A549 (cell line): ENCODE results near the gene SS18L1. TPM values are rescaled to one million over a fixed set of nuclear protein-coding genes. Genes with fewer than 3 reads are reported as not detected.

Experiments
- ATAC-seq, 2 experiments: fragments of 200-7000 bp in 1 of 2; fragments of >200 bp in 1 of 2; cut with Nextera tagmentation in 1 of 2; cut with Tn5 transposase in 1 of 2; 3 replicates each; pipeline versions ENCODE4 v1.8.0 to v1.9.1; 2018 to 2020; ENCODE audit warnings: mild to moderate bottlenecking in 1 of 2, moderate library complexity in 1 of 2
- CTCF ChIA-PET: fragments of 300-600 bp; sonication (Branson Sonifier 250); formaldehyde crosslinking; extraction: SDS; loops from one replicate; lab custom pipeline; 2021; ENCODE audit warnings: antibody characterized with exemption, inconsistent platforms; lab: Yijun Ruan, JAX
- POLR2A ChIA-PET: fragments of 350-600 bp; formaldehyde crosslinking; extraction: SDS; loops from one replicate; lab custom pipeline; 2021; ENCODE audit warnings: antibody characterized with exemption, inconsistent platforms; lab: Yijun Ruan, JAX
- DNase-seq, 2 experiments: peaks; one replicate each; pipeline versions ENCODE4 v3.0.0 to v3.0.0-alpha.2; 2011 to 2016; ENCODE audit warnings: low read depth in 1 of 2, low spot score in 1 of 2
- FAIRE-seq: peaks from 2 replicates; lab custom pipeline; 2011; peaks lifted over from hg19 to GRCh38; lab: Jason Lieb, UNC
- H3K27ac ChIP-seq, 2 experiments: fragments of >200 bp; sonication (Bioruptor Twin); formaldehyde crosslinking; 3 replicates each; pipeline ENCODE4 v1.5.1; 2016 to 2017
- H3K4me1 ChIP-seq: fragments of >200 bp; sonication (Bioruptor Twin); formaldehyde crosslinking; 3 replicates; pipeline ENCODE4 v1.6.1; 2016
- H3K4me2 ChIP-seq: fragments of >200 bp; sonication (Bioruptor Twin); formaldehyde crosslinking; 3 replicates; pipeline ENCODE4 v1.6.1; 2016
- H3K4me3 ChIP-seq: fragments of >200 bp; sonication (Bioruptor Twin); formaldehyde crosslinking; 3 replicates; pipeline ENCODE4 v1.5.1; 2016
- H3K9me3 ChIP-seq: fragments of >200 bp; sonication (Bioruptor Twin); formaldehyde crosslinking; 3 replicates; pipeline ENCODE4 v1.6.1; 2016
- CBX8 ChIP-seq: fragments of 200-600 bp; sonication (generic); IDR thresholded peaks from 2 replicates; pipeline ENCODE4 v1.6.1; 2016
- CEBPB ChIP-seq, 2 experiments: fragments of >200 bp in 1 of 2; sonication (Bioruptor Twin) in 1 of 2; formaldehyde crosslinking in 1 of 2; IDR thresholded peaks; 2 replicates each; pipeline ENCODE4 v1.6.1; 2012 to 2016
- CHD4 ChIP-seq: fragments of 200-600 bp; sonication (generic); IDR thresholded peaks from 2 replicates; pipeline ENCODE4 v1.6.1; 2016; ENCODE audit warnings: antibody characterized with exemption, mild to moderate bottlenecking, borderline replicate concordance
- ESRRA ChIP-seq: fragments of 150-350 bp; IDR thresholded peaks from 2 replicates; pipeline ENCODE4 v1.6.1; 2014; ENCODE audit warnings: mild to moderate bottlenecking, low read length, borderline replicate concordance
- FOSL2 ChIP-seq, 2 experiments: fragments of 450-650 bp in 1 of 2; fragments of >200 bp in 1 of 2; sonication (Bioruptor Twin) in 1 of 2; formaldehyde crosslinking; IDR thresholded peaks; 2 replicates each; pipeline versions ENCODE4 v1.5.0 to v1.6.1; 2016 to 2020; ENCODE audit warnings: mild to moderate bottlenecking in 1 of 2, moderate library complexity in 1 of 2
- HDAC2 ChIP-seq: fragments of 200-600 bp; sonication (generic); IDR thresholded peaks from 2 replicates; pipeline ENCODE4 v1.6.1; 2016
- HEYL ChIP-seq: fragments of 250-450 bp; sonication (Bioruptor Pico); IDR thresholded peaks from 2 replicates; pipeline ENCODE4 v1.8.0; 2021; ENCODE audit warnings: mild to moderate bottlenecking, moderate library complexity
- HOXA7 ChIP-seq: fragments of 250-450 bp; sonication (Bioruptor Pico); IDR thresholded peaks from 2 replicates; pipeline ENCODE4 v1.5.0; 2020; ENCODE audit warnings: mild to moderate bottlenecking, moderate library complexity
- HOXB5 ChIP-seq: fragments of 250-450 bp; sonication (Bioruptor Pico); IDR thresholded peaks from 2 replicates; pipeline ENCODE4 v1.5.0; 2020; ENCODE audit warnings: mild to moderate bottlenecking, moderate library complexity
- JUNB ChIP-seq: fragments of >200 bp; sonication (Bioruptor Twin); formaldehyde crosslinking; IDR thresholded peaks from 2 replicates; pipeline ENCODE4 v1.6.1; 2016
- KDM1A ChIP-seq: fragments of 200-600 bp; sonication (generic); IDR thresholded peaks from 2 replicates; pipeline ENCODE4 v1.6.1; 2016; ENCODE audit warnings: low read depth, mild to moderate bottlenecking
- KDM5A ChIP-seq: fragments of 200-600 bp; sonication (generic); IDR thresholded peaks from 2 replicates; pipeline ENCODE4 v1.6.1; 2016; ENCODE audit warnings: antibody characterized with exemption, mild to moderate bottlenecking
- MAZ ChIP-seq: fragments of 150-350 bp; IDR thresholded peaks from 2 replicates; pipeline ENCODE4 v1.6.1; 2014; ENCODE audit warnings: antibody characterized with exemption, low read depth, low read length, borderline replicate concordance
- MYC ChIP-seq: IDR thresholded peaks from 2 replicates; pipeline ENCODE4 v1.6.1; 2012; ENCODE audit warnings: mild to moderate bottlenecking, inconsistent platforms, low read length, improper control_type of control experiment, borderline replicate concordance
- PHF8 ChIP-seq: fragments of 200-600 bp; sonication (generic); IDR thresholded peaks from 2 replicates; pipeline ENCODE4 v1.6.1; 2016; ENCODE audit warnings: low read depth, mild to moderate bottlenecking, antibody characterized with exemption, moderate library complexity, borderline replicate concordance
- POLR2AphosphoS2 ChIP-seq: conservative IDR thresholded peaks from 2 replicates; pipeline ENCODE4 v1.6.1; 2012; ENCODE audit warnings: low read length, improper control_type of control experiment, inconsistent platforms
- RNF2 ChIP-seq: fragments of 200-600 bp; sonication (generic); IDR thresholded peaks from 2 replicates; pipeline ENCODE4 v1.6.1; 2016; ENCODE audit warnings: low read depth, mild to moderate bottlenecking, antibody characterized with exemption, moderate library complexity, borderline replicate concordance
- SMC3 ChIP-seq: fragments of >200 bp; sonication (Bioruptor Twin); formaldehyde crosslinking; IDR thresholded peaks from 3 replicates; pipeline ENCODE4 v1.6.1; 2018; ENCODE audit warnings: inconsistent platforms
- SREBF2 ChIP-seq: fragments of 450-650 bp; IDR thresholded peaks from 2 replicates; pipeline ENCODE4 v1.6.1; 2014; ENCODE audit warnings: mild to moderate bottlenecking, moderate library complexity
- TFCP2L1 ChIP-seq: fragments of 250-450 bp; sonication (Bioruptor Pico); IDR thresholded peaks from 2 replicates; pipeline ENCODE4 v1.5.0; 2021; ENCODE audit warnings: mild to moderate bottlenecking
- ZFP36 ChIP-seq: fragments of 450-650 bp; IDR thresholded peaks from 2 replicates; pipeline ENCODE4 v1.6.1; 2014; ENCODE audit warnings: borderline replicate concordance; ENCODE audit not compliant: partially characterized antibody
- WGBS: methylation state at CpG from one replicate; pipeline ENCODE4 v1.1.6; 2017; ENCODE audit errors: missing lambda C conversion rate; 5-methylcytosine and 5-hydroxymethylcytosine counted together
- polyA plus RNA-seq, 4 experiments: library from polyadenylated mRNA; depleted of rRNA in 3 of 4; stranded (reverse); fragments of >200 nt; fragmentation: RNase III in 1 of 4; extraction: RNeasy Plus Mini Kit Qiagen cat#74134 plus additional on column Dnase treatment in 1 of 4; gene quantifications; 2 replicates in 3 of 4; 3 replicates in 1 of 4; pipeline ENCODE4 v1.2.3, GENCODE V29; 2011 to 2017
- TF ChIP-seq, protein P1 (sequence below): IDR thresholded peaks from 2 replicates; pipeline ENCODE4 v1.6.1; 2012; ENCODE audit warnings: low read depth, borderline replicate concordance
- TF ChIP-seq, protein P2 (sequence below): fragments of 450-650 bp; IDR thresholded peaks from 2 replicates; pipeline ENCODE4 v1.6.1; 2014; ENCODE audit warnings: antibody characterized with exemption
- TF ChIP-seq, protein P3 (sequence below): fragments of 150-350 bp; IDR thresholded peaks from 2 replicates; pipeline ENCODE4 v1.6.1; 2014; ENCODE audit warnings: low read depth, mild to moderate bottlenecking, low read length
- TF ChIP-seq, protein P4 (sequence below): IDR thresholded peaks from 2 replicates; pipeline ENCODE4 v1.6.1; 2012

Gene SS18L1
- polyA plus RNA-seq, 2 of the 4 experiments (the other 2 are of a cell fraction), result 7.4 to 13.1 TPM

DNA sequence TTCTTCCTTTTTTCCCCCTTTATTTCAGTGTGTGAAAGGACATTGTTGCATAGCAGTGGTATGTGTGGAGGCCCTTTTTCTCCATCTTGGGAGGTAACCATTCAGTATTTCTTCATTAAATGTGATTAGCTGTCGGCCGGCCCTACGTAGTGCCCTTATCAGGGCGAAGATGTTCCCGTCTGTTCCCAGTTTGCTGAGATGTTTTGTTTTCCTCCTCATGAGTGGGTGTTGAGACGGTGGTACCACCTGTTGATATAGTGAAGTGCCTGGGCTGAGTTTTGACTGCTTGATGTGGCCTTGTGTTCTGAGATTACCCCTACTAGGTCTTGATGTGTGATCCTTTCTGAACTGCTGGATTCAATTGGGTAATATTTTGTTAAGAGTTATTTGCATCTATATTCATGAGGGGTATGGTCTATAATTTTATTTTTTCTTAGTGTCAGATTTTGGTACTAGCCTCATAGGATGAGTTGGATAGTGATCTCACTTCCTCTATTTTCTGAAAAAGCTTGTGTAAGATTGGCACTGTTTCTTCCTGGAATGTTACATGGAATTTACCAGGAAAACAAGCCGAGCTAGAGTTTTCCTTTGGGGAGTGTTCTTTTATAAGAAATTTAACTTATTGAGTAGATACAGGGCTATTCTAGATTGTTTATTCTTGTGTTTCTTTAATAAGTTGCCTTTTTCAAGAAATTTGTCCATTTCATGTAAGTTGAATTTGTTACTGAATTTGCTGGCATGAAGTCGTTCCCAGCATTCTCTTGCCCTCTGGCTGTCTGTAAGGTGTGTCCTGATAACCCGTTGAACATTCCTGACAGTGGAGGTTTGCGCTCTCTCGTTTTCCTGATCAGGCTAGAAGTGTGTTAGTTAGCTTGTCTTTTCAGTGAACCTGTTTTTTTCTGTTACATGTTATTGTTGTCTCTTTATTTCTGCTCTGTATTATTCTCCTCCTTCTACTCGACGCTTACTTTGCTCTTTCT lies 43.6 kb downstream of the SS18L1 start:
- no peak for ATAC-seq
- CTCF ChIA-PET, result interaction anchor here (1.0 to 1.1 kb wide), 2 partner anchors 11 to 15 kb away, joined by 3 to 4 read pairs; no protein-coding TSS in a partner anchor

DNA sequence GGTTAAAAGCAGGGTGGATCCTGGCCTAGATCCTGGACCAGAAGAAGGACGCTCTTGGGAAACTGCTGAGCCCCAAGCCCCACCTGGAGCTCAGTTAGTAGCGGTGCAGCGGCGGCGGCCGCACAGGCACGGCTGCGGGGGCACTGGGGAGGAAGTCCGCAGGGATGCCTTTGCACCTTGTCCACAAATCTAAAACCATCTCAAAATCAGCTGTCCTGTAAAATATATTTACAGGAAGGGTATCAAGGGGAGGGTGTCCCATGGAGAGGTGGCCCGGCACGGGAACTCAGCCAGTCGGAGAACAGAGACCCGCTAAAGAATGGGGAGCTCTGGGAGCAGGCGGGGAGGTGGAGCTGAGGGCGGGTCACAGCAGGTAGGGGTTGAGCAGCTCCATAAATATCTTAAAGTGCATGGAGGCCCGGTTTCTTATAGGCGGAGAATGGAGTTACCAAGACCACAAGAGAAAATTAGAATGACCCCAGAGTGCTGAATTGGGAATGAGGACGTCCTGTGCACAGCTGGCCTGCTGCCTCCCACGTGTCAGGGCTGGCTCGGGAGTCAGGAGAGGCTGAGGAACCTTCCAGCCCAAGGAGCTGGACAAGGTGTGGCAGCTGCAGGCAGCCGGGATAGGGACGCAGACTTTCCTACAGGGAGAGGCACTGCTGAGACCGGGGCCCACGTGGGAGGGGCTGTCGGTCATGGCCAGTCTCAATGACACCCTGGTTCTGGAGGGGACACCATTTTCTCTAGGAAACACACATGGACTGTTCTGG lies 47.3 kb downstream of the SS18L1 start:
- CTCF ChIA-PET, result no interaction called here

More for the DNA sequence above, 43.6 kb downstream of the SS18L1 start:
- FAIRE-seq, result no peak
- Histone ChIP-seq H3K4me1 (peaks cover 15% of the 10 kb centered on the region; the same call in 2 of the 3 replicates), H3K4me2 (no peak overlapping the region), H3K27ac (no peak overlapping the region), H3K4me3 (no peak overlapping the region), H3K9me3 (no peaks in the 10 kb centered on the region)
- no peak for DNase-seq
- no peak for TF ChIP-seq PHF8
- no peak for TF ChIP-seq POLR2AphosphoS2
- TF ChIP-seq TFCP2L1, result no peak
- TF ChIP-seq, protein P1, sequence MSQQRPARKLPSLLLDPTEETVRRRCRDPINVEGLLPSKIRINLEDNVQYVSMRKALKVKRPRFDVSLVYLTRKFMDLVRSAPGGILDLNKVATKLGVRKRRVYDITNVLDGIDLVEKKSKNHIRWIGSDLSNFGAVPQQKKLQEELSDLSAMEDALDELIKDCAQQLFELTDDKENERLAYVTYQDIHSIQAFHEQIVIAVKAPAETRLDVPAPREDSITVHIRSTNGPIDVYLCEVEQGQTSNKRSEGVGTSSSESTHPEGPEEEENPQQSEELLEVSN, result no peak
- no peak for TF ChIP-seq RNF2
- no peak for TF ChIP-seq CBX8
- TF ChIP-seq SMC3, result no peak
- TF ChIP-seq ZFP36, result no peak
- no peak for TF ChIP-seq HOXB5 (CRISPR knock-in tag)
- TF ChIP-seq, protein P2, sequence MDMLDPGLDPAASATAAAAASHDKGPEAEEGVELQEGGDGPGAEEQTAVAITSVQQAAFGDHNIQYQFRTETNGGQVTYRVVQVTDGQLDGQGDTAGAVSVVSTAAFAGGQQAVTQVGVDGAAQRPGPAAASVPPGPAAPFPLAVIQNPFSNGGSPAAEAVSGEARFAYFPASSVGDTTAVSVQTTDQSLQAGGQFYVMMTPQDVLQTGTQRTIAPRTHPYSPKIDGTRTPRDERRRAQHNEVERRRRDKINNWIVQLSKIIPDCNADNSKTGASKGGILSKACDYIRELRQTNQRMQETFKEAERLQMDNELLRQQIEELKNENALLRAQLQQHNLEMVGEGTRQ, result no peak
- TF ChIP-seq ESRRA, result no peak
- no peak for TF ChIP-seq SREBF2
- POLR2A ChIA-PET, result interaction anchor here (0.6 kb wide), 1 partner anchor 607 kb away, joined by 9 read pairs; no protein-coding TSS in a partner anchor
- WGBS, result 82% methylated on average over 13 of the region's 13 CpGs

More for the DNA sequence above, 47.3 kb downstream of the SS18L1 start:
- no peak for FAIRE-seq
- 90% methylated on average over 25 of the region's 25 CpGs for WGBS
- TF ChIP-seq, protein P1, result no peak
- TF ChIP-seq MAZ, result no peak
- TF ChIP-seq KDM5A, result no peak
- no peak for TF ChIP-seq HOXA7 (CRISPR knock-in tag)
- TF ChIP-seq HEYL (CRISPR knock-in tag), result no peak
- TF ChIP-seq PHF8, result no peak
- TF ChIP-seq KDM1A, result no peak
- no peak for TF ChIP-seq ZFP36
- TF ChIP-seq JUNB, result no peak
- no peak for TF ChIP-seq CEBPB (IDR thresholded peaks at IDR 0.05)
- no peak for TF ChIP-seq MYC
- no peak for TF ChIP-seq FOSL2 (IDR thresholded peaks at IDR 0.05)
- no peak for TF ChIP-seq FOSL2 (CRISPR knock-in tag; IDR thresholded peaks at IDR 0.05)
- no peak for TF ChIP-seq HOXB5 (CRISPR knock-in tag)
- TF ChIP-seq, protein P3, sequence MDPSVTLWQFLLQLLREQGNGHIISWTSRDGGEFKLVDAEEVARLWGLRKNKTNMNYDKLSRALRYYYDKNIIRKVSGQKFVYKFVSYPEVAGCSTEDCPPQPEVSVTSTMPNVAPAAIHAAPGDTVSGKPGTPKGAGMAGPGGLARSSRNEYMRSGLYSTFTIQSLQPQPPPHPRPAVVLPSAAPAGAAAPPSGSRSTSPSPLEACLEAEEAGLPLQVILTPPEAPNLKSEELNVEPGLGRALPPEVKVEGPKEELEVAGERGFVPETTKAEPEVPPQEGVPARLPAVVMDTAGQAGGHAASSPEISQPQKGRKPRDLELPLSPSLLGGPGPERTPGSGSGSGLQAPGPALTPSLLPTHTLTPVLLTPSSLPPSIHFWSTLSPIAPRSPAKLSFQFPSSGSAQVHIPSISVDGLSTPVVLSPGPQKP, result no peak
- TF ChIP-seq HDAC2, result no peak
- TF ChIP-seq, protein P4, sequence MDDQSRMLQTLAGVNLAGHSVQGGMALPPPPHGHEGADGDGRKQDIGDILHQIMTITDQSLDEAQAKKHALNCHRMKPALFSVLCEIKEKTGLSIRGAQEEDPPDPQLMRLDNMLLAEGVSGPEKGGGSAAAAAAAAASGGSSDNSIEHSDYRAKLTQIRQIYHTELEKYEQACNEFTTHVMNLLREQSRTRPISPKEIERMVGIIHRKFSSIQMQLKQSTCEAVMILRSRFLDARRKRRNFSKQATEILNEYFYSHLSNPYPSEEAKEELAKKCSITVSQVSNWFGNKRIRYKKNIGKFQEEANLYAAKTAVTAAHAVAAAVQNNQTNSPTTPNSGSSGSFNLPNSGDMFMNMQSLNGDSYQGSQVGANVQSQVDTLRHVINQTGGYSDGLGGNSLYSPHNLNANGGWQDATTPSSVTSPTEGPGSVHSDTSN, result no peak
- TF ChIP-seq CHD4, result no peak
- Histone ChIP-seq H3K4me1 (peaks cover 7% of the 10 kb centered on the region; the same call in 1 of the 3 replicates), H3K4me2 (no peak overlapping the region), H3K27ac (no peak overlapping the region), H3K4me3 (no peak overlapping the region), H3K9me3 (no peaks in the 10 kb centered on the region)
- no peak for DNase-seq
- no peak for ATAC-seq
- POLR2A ChIA-PET, result interaction anchor here (0.5 kb wide), 1 partner anchor 1537 kb away, joined by 3 read pairs; no protein-coding TSS in a partner anchor
